ENCODE data around the gene CIROP.

Gene CIROP

DNA sequence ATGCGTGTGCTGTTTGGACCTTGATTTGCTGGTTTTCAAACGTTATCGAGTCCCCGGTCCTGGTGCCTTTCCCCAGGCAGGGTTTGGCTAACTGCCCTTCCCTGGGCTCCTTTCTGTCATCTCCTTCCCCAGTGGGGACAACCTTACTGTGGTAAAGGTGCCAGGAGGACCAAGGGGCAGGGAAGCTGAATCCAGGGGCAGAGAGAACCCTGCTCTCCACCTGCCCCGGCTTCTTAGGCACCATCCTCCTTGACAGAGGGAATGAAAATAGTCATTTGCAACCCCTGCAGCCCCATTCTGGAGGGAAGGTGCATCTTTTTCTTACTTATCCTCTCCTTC is 9.3 kb upstream of the CIROP start:
- ATAC-seq: no peak
- TF ChIP-seq ZNF8 (CRISPR knock-in tag; IDR thresholded peaks at IDR 0.05) (no peak), BACH2 (CRISPR knock-in tag; IDR thresholded peaks at IDR 0.05; ENCODE audit: borderline replicate concordance) (no peak), PPARA (CRISPR knock-in tag; IDR thresholded peaks at IDR 0.05; ENCODE audit: borderline replicate concordance) (no peak)
- TF ChIP-seq, protein P1, sequence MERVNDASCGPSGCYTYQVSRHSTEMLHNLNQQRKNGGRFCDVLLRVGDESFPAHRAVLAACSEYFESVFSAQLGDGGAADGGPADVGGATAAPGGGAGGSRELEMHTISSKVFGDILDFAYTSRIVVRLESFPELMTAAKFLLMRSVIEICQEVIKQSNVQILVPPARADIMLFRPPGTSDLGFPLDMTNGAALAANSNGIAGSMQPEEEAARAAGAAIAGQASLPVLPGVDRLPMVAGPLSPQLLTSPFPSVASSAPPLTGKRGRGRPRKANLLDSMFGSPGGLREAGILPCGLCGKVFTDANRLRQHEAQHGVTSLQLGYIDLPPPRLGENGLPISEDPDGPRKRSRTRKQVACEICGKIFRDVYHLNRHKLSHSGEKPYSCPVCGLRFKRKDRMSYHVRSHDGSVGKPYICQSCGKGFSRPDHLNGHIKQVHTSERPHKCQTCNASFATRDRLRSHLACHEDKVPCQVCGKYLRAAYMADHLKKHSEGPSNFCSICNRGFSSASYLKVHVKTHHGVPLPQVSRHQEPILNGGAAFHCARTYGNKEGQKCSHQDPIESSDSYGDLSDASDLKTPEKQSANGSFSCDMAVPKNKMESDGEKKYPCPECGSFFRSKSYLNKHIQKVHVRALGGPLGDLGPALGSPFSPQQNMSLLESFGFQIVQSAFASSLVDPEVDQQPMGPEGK (CRISPR knock-in tag; IDR thresholded peaks at IDR 0.05; ENCODE audit: borderline replicate concordance): no peak

GRCh38 chr14:23113431-23114119 is 8.8 kb upstream of the CIROP start:
- no peak for ATAC-seq
- TF ChIP-seq ZFP3 (CRISPR knock-in tag; IDR thresholded peaks at IDR 0.05) (no peak), CSDC2 (CRISPR knock-in tag; IDR thresholded peaks at IDR 0.05) (no peak), SNAI2 (CRISPR knock-in tag; IDR thresholded peaks at IDR 0.05) (no peak), ZC3H10 (CRISPR knock-in tag; IDR thresholded peaks at IDR 0.05) (no peak), ISL1 (CRISPR knock-in tag; IDR thresholded peaks at IDR 0.05) (no peak), TCF4 (CRISPR knock-in tag; IDR thresholded peaks at IDR 0.05; ENCODE audit: borderline replicate concordance) (no peak), ZNF8 (CRISPR knock-in tag; IDR thresholded peaks at IDR 0.05) (no peak), RARB (CRISPR knock-in tag; IDR thresholded peaks at IDR 0.05) (no peak), ZNF70 (CRISPR knock-in tag; IDR thresholded peaks at IDR 0.05) (no peak), TSHZ2 (CRISPR knock-in tag; IDR thresholded peaks at IDR 0.05) (no peak)
- TF ChIP-seq, protein P2, sequence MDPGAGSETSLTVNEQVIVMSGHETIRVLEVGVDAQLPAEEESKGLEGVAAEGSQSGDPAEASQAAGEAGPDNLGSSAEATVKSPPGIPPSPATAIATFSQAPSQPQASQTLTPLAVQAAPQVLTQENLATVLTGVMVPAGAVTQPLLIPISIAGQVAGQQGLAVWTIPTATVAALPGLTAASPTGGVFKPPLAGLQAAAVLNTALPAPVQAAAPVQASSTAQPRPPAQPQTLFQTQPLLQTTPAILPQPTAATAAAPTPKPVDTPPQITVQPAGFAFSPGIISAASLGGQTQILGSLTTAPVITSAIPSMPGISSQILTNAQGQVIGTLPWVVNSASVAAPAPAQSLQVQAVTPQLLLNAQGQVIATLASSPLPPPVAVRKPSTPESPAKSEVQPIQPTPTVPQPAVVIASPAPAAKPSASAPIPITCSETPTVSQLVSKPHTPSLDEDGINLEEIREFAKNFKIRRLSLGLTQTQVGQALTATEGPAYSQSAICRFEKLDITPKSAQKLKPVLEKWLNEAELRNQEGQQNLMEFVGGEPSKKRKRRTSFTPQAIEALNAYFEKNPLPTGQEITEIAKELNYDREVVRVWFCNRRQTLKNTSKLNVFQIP (CRISPR knock-in tag; IDR thresholded peaks at IDR 0.05; ENCODE audit: borderline replicate concordance, low read depth): no peak
- TF ChIP-seq, protein P3, sequence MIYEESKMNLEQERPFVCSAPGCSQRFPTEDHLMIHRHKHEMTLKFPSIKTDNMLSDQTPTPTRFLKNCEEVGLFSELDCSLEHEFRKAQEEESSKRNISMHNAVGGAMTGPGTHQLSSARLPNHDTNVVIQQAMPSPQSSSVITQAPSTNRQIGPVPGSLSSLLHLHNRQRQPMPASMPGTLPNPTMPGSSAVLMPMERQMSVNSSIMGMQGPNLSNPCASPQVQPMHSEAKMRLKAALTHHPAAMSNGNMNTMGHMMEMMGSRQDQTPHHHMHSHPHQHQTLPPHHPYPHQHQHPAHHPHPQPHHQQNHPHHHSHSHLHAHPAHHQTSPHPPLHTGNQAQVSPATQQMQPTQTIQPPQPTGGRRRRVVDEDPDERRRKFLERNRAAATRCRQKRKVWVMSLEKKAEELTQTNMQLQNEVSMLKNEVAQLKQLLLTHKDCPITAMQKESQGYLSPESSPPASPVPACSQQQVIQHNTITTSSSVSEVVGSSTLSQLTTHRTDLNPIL (CRISPR knock-in tag; IDR thresholded peaks at IDR 0.05; ENCODE audit: low read depth): no peak
- TF ChIP-seq, protein P1 (CRISPR knock-in tag; IDR thresholded peaks at IDR 0.05; ENCODE audit: borderline replicate concordance): no peak
- TF ChIP-seq, protein P4, sequence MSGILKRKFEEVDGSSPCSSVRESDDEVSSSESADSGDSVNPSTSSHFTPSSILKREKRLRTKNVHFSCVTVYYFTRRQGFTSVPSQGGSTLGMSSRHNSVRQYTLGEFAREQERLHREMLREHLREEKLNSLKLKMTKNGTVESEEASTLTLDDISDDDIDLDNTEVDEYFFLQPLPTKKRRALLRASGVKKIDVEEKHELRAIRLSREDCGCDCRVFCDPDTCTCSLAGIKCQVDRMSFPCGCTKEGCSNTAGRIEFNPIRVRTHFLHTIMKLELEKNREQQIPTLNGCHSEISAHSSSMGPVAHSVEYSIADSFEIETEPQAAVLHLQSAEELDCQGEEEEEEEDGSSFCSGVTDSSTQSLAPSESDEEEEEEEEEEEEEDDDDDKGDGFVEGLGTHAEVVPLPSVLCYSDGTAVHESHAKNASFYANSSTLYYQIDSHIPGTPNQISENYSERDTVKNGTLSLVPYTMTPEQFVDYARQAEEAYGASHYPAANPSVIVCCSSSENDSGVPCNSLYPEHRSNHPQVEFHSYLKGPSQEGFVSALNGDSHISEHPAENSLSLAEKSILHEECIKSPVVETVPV (CRISPR knock-in tag; IDR thresholded peaks at IDR 0.05): no peak

- ATAC-seq: no peak
- TF ChIP-seq ZC3H10 (CRISPR knock-in tag; IDR thresholded peaks at IDR 0.05) (no peak), ZFP30 (CRISPR knock-in tag; IDR thresholded peaks at IDR 0.05) (no peak), OSR1 (CRISPR knock-in tag; IDR thresholded peaks at IDR 0.05) (no peak), CSDC2 (CRISPR knock-in tag; IDR thresholded peaks at IDR 0.05) (no peak), ESRRG (CRISPR knock-in tag; IDR thresholded peaks at IDR 0.05) (no peak), ZNF565 (CRISPR knock-in tag; conservative IDR thresholded peaks at IDR 0.05; ENCODE audit: low read depth) (no peak), ZNF8 (CRISPR knock-in tag; IDR thresholded peaks at IDR 0.05) (no peak), ISL1 (CRISPR knock-in tag; IDR thresholded peaks at IDR 0.05) (no peak), BACH2 (CRISPR knock-in tag; IDR thresholded peaks at IDR 0.05; ENCODE audit: borderline replicate concordance) (no peak)
- TF ChIP-seq, protein P2 (CRISPR knock-in tag; IDR thresholded peaks at IDR 0.05; ENCODE audit: borderline replicate concordance, low read depth): no peak
Measured at GRCh38 chr14:23112359-23113178, 7.8 kb upstream of the CIROP start.
